ENCODE data around the gene MTA1. TPM values are rescaled to one million over a fixed set of nuclear protein-coding genes. Genes with fewer than 3 reads are reported as not detected.

The MTA1 gene
- total and polyA plus RNA-seq, 12 donors, result 11.8 to 270 (median 59.5) TPM

DNA sequence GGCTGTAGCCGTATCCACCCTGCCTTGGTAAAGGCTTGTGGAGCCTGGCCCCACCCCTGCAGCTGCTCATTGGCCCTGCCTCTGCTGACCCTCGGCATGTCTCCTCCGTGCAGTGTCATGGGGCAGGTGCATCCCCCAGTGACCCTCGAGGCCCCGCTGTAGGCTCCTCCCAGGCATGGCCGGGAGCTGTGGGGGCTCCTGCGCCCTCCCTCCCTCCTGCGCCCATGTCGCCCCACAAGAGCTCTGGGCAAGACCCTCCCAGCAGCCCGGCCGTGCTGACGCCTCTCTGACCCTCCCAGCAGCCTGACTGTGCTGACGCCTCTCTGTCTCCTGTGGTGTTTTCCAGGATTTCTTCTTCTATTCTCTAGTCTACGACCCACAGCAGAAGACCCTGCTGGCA is 34.2 kb downstream of the MTA1 start:
- WGBS, 4 donors, result 89 to 91% (median 90%) methylated on average over 10 to 14 of the region's 14 CpGs
- TF ChIP-seq, protein P1, sequence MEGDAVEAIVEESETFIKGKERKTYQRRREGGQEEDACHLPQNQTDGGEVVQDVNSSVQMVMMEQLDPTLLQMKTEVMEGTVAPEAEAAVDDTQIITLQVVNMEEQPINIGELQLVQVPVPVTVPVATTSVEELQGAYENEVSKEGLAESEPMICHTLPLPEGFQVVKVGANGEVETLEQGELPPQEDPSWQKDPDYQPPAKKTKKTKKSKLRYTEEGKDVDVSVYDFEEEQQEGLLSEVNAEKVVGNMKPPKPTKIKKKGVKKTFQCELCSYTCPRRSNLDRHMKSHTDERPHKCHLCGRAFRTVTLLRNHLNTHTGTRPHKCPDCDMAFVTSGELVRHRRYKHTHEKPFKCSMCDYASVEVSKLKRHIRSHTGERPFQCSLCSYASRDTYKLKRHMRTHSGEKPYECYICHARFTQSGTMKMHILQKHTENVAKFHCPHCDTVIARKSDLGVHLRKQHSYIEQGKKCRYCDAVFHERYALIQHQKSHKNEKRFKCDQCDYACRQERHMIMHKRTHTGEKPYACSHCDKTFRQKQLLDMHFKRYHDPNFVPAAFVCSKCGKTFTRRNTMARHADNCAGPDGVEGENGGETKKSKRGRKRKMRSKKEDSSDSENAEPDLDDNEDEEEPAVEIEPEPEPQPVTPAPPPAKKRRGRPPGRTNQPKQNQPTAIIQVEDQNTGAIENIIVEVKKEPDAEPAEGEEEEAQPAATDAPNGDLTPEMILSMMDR (IDR thresholded peaks at IDR 0.05), result no peak
- TF ChIP-seq POLR2A (IDR thresholded peaks at IDR 0.05), result no peak
- intact Hi-C loops (cut with DNase I), result no loop called here
- DNase-seq, result no peak
- Histone ChIP-seq H3K27me3 (no peaks in the 10 kb centered on the region), H3K4me3 (no peak overlapping the region), H3K27ac (no peak overlapping the region), H3K4me1 (replicated peaks in 1 of 2) (peaks cover 0 to 2% of the 10 kb centered on the region in 2 donors), H3K9me3 (replicated peaks in 1 of 3) (no peaks in the 10 kb centered on the region), H3K36me3 (replicated peaks in 1 of 2) (peaks cover 0 to 55% of the 10 kb centered on the region in 2 donors)

DNA sequence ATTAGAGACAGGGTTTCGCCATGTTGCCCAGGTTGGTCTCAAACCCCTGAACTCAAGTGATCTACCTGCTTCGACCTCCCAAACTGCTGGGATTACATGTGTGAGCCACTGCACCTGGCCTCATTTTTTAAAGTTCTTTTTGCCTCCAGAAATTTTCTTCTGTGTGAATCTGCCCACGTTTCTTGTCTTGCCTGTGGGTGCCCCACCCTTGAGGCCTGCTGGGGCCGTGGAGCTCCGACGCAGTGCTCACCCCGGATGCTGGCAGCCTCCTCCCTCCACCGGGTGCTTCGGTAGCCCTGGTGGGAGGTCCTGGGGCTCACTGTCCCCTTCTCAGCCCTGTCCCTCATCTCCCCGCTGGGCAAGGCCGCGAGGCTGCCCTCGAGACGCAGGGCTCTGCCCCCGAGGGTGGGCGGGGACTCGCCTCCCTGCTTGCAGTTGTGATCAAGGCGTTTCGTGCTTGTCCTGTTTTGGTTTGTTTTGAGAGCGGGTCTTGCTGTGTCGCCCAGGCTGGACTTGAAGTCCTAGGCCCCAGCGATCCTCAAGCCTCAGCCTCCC is 35.5 kb downstream of the MTA1 start:
- Histone ChIP-seq H3K27ac (no peak overlapping the region), H3K9me3 (replicated peaks in 1 of 3) (no peaks in the 10 kb centered on the region), H3K4me3 (no peak overlapping the region), H3K27me3 (no peaks in the 10 kb centered on the region), H3K36me3 (replicated peaks in 1 of 2) (peaks cover 0 to 51% of the 10 kb centered on the region in 2 donors), H3K4me1 (replicated peaks in 1 of 2) (no peaks in the 10 kb centered on the region)
- intact Hi-C loops (cut with DNase I), result no loop called here
- DNase-seq, result no peak
- WGBS, 4 donors, result 72 to 88% (median 86%) methylated on average over 5 to 22 of the region's 22 CpGs
- TF ChIP-seq, protein P1 (IDR thresholded peaks at IDR 0.05), result no peak
- TF ChIP-seq POLR2A (IDR thresholded peaks at IDR 0.05), result no peak

DNA sequence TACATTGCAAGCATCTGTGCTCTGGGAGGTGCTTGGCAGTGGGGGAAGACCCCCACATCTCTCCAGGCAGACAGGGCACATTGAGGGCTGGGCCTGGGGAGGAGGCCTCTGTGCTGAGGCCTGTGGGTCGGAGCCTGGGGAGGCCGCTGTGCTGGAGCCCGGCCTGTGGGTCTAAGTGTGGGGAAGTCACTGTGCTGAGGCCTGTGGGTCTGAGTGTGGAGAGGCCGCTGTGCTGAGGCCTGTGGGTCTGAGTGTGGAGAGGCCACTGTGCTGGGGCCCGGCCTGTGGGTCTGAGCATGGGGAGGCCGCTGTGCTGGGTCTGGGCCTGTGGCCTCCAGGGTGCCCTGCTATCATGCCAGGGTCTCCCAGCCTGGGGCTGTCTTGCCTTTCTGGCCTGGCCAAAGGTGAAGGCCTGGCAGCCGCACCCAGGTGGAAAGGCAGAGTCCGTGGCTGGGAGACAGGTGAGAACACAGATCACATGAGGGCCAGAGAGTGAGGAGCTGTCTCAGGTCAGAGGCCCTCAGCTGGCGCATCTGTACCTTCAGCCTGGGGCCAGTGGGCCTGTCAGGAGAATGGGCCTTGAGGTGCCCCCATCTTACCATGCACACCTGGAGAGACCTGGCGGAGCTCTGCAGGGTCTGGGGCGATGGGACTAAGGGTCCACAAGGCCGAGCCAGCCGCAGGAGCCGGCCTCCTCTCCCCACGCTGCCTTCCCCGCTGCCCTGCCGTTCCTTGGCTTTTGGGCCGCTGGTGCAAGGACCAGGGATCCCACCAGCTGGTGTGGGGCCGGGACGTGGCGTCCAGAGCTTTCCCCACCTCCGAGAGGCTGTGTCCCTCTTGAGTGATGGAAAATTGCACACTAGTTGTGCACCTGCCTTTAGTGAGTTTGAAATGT is 36.4 kb downstream of the MTA1 start:
- no peaks in the 10 kb centered on the region for H3K9me3 ChIP-seq (replicated peaks in 1 of 3)
- TF ChIP-seq, protein P1 (IDR thresholded peaks at IDR 0.05), result no peak
- no peak for TF ChIP-seq POLR2A (IDR thresholded peaks at IDR 0.05)
- H3K27me3 ChIP-seq, result no peaks in the 10 kb centered on the region
- DNase-seq, result no peak
- H3K27ac ChIP-seq, result no peak overlapping the region
- no peak overlapping the region for H3K4me3 ChIP-seq
- intact Hi-C loops (cut with DNase I), result no loop called here
- H3K36me3 ChIP-seq (replicated peaks in 1 of 2), result peaks cover 0 to 51% of the 10 kb centered on the region in 2 donors
- no peaks in the 10 kb centered on the region for H3K4me1 ChIP-seq (replicated peaks in 1 of 2)
- 88 to 94% (median 90%) methylated on average over 19 to 22 of the region's 22 CpGs; no CpG with 5 or more reads in 1 of the 4 donors for WGBS, 4 donors

DNA sequence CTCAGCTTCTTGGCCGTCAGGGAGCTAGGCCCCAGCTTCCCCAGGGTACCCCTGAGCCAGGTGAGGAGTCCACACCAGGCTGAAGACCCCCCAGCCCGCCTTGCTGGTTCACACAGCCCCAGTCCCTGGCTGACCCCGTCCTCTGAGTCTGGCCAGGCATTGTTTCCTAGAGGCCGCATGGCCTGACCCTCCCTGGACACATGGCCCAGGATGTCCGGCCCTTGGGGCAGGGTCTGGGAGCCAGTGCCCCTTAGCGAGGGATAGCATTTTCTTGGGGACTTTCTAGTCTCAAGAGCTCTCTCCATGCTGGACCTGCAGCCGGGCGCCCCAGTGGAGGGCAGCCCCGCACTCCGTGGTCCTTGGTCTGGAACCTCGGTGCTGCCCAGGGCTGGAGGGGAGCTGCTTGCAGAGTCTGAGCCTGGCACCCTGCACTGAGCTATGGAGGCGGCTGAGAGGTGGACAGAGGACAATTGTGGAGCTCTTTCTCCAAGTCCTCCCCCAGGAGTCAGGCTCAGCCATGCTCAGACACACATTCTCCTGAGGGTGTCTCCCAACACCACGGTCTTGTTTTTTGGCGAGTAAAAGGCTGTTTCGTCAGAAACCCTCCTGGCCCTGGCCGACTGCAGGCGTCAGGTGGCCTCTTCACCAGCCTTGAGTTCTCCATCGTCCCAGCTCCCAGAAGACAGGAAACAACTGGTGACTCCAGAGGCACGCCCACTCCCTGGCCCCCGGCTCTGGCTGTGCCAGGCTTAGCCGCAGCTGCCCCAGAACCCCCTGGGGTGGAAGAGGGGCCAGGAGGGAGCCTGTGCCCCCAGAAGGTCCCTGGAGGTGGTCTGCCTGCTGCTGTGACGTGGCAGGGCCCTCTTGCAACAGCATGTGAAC is 37.4 kb downstream of the MTA1 start:
- DNase-seq, result no peak
- Histone ChIP-seq H3K4me3 (no peak overlapping the region), H3K36me3 (replicated peaks in 1 of 2) (peaks cover 0 to 61% of the 10 kb centered on the region in 2 donors), H3K4me1 (replicated peaks in 1 of 2) (no peaks in the 10 kb centered on the region), H3K27ac (no peak overlapping the region), H3K9me3 (replicated peaks in 1 of 3) (no peaks in the 10 kb centered on the region), H3K27me3 (no peaks in the 10 kb centered on the region)
- TF ChIP-seq, protein P1 (IDR thresholded peaks at IDR 0.05), result no peak
- no peak for TF ChIP-seq POLR2A (IDR thresholded peaks at IDR 0.05)
- intact Hi-C loops (cut with DNase I), result no loop called here
- WGBS, 4 donors, result 83 to 91% (median 86%) methylated on average over 15 to 22 of the region's 22 CpGs

Measured in adrenal gland (tissue), 12 donors.